ENCODE results near the gene ABCG1.

Gene ABCG1

DNA sequence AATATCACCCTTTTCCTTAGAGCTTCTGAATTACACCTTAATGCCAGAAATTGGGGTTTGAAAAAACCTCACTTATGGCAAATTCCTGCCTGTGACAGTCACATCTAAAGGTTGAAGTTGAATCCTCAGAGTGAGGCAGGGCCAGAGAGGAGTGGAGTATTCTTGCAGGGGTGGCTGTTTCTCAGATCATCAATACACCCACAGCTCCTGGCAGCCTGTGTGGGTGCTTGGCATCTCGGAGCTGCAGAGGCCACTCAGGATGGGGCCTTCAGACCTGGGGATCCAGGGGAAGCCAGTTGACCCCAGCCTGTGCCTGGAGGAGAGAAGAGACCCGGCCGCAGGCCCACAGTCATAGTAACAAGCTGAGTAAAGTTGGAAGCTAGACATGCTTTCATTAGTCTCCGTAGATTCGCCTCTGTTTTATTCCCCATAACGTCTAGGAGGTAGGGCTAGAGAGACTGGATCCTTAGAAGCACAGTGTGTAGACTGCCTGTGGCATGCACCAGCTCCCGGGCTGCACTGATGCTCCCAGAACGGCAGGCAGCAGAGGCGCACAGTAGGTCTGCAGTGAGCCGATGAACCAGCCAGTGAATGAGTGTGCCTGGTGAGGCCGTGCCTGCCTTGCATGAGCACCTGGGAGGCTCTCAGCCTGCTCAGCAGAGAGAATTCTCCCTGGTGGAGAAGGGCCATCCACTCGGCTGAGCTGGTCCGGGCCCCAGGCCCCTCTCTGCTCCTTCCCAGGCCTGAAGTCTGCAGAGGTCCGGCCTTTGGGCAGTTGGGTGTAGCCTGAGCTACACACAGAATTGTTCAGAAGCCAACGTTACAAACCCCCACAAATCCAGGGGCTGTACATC, 53.4 kb downstream of the ABCG1 start:
- DNase-seq (ENCODE audit: low spot score): no peak

DNA sequence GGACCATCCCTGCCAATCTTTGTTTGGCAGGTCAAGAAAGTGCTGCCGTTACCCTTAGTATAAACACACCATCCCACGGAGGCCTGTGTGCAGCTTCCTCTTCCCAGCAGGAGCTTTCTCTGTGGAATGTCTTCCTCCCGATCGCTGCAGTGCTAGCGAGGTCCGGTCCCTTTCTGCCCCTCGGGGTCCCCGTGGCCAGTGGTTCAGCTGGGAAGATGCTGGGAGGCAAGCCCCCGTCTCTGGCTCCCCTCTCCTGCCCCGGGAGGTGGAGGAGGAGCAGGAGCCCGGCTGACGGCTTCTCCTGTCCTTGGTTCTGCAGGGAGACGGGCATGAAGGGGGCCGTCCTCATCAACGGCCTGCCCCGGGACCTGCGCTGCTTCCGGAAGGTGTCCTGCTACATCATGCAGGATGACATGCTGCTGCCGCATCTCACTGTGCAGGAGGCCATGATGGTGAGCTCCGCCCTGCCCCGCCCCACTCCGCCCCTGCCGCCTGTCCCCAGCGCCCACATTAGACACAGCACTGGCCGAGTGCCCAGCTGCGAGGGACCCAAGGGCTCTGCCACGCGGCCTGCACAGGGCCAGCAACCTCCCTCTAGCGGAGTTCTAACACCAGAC, 54.2 kb downstream of the ABCG1 start:
- DNase-seq (ENCODE audit: low spot score): no peak

DNA sequence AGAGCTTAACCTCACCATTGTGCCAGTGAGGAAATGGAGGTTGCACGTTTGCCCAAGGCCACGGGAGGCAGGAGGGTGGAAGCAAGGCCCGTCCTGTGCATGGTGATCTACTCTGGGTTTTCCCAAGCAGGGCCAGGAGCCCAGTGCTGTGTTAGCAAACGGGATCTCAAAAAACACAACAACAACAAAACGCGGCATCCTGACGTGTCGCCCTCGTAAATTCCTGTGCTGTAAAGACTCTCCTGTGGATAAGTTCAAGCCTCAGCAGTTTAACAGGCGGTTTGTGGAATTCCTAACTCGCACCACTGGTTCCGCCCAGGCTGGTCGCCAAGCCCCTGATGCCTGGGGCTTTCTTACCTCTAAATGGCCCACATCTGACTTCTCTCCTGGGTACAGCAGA, 57.1 kb downstream of the ABCG1 start:
- no peak for DNase-seq (ENCODE audit: low spot score)

DNA sequence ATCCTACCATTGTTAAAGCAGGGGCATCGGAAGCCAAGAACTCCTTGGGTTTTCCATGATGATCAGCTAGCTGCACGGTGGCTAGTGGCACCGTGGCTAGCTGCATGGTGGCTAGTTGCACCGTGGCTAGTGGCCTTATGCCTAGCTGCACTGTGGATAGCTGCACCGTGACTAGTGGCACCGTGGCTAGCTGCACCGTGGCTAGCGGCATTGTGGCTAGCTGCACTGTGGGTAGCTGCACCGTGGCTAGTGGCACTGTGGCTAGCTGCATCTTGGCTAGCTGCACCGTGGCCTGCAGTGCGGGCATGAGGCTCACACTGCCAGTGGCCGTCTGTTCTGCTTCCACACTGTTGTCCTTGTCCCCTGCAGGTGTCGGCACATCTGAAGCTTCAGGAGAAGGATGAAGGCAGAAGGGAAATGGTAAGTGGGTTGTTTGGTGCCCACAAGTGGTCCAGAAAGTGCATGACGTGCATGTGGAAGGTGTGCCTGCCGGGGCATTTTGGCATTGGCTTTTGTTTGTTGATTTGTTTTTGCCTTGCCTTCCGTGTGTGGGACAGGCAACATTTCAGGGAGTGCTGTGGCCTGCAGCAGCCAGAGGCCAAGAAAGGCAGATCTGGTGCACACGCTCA, 57.7 kb downstream of the ABCG1 start:
- DNase-seq (ENCODE audit: low spot score): no peak

DNA sequence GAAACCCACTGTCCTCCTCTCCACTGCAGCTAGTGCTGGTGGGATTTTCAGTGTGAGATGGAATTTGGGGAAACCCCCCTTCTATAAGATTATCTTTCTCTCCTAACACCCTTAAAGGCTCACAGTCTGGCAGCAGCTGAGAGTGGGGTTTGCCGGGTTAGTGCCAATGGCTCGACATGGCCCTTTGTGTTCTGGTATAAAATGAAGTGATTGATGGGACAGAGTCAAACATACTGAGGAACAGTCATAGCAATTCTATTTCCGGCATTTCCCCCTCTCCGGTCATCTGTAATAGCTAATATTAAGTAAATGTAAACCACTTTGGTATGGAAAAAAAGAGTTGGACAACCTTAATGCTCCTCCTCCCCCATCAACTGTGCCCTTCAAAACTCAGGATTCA, 58.7 kb downstream of the ABCG1 start:
- DNase-seq (ENCODE audit: low spot score): no peak

DNA sequence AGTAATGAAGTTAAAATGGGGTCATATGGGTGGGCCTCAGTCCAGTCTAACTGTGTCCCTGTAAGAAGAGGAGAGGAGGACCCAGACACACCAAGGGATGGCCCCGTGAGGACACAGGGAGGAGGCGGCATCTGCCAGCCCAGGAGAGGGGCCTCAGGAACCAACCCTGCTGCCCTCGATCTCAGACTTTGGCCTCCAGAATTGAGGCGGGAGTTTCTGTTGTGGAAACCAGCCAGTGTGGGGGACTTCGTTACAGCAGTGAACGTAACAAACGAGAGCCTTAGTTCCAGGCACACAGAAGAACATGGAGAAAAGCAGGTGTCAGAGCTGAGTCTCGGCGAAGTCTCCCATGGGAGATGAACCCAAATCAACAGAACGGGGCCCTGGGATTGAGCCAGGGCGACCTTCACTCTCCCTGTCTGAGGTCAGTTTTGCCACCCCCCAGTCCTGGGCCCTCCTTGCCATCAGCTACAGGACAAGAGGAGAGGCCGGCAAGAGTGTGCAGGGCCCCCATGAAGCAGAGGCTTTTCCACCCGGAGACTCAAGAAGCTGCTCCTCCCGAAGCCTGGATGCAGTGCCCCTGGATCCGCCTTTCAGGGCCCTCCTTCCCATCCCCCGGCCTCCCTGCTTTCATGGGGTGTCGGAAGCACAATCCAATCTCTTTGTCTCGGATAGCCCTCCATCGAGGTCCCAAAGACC, 59.7 kb downstream of the ABCG1 start:
- DNase-seq (ENCODE audit: low spot score): no peak

DNA sequence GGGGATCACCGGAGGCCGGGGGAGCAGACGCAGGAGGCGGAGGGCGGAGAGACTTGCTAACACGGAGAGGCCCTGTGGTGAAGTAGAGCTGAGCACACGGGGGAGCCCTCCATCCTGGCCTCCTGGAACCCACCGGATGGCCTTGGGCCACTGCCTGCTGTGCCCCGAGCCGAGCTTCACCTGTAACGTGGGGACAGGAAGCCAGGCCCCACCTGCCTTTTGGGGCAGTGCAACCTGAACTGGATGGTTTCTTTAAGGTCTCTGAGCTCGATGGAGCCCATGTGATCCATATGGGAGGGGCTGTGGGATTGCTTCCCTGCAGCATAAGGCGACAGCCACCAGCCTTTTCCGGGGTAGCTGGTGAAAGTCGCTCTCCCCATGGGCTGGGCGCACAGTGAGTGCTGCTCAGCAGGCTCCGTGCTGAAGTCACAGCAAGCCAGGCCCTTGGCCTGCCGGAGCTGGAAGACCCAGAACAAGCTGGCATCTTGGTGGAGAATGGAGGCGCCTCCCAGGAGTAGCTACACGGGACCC, 60.5 kb downstream of the ABCG1 start:
- no peak for DNase-seq (ENCODE audit: low spot score)

DNA sequence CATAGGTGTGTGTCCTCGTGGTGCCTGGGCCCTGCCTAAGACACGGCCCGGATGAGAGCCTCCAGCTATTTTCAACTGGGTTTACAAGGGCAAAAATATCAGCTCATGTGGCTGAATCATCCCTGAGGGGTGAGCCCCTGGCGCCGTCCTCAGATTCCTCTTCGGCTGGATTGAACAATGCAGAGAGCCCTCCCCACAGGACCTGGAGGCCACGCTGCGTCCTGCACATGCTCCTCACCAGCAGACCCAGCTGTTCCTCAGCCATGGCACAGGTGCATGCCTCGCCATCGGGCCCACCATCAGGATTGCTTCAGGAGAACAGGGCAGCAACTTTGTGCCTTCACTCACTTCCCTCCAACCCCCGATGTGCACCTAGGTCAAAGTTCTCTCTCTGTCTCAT, 60.9 kb downstream of the ABCG1 start:
- DNase-seq (ENCODE audit: low spot score): no peak

DNA sequence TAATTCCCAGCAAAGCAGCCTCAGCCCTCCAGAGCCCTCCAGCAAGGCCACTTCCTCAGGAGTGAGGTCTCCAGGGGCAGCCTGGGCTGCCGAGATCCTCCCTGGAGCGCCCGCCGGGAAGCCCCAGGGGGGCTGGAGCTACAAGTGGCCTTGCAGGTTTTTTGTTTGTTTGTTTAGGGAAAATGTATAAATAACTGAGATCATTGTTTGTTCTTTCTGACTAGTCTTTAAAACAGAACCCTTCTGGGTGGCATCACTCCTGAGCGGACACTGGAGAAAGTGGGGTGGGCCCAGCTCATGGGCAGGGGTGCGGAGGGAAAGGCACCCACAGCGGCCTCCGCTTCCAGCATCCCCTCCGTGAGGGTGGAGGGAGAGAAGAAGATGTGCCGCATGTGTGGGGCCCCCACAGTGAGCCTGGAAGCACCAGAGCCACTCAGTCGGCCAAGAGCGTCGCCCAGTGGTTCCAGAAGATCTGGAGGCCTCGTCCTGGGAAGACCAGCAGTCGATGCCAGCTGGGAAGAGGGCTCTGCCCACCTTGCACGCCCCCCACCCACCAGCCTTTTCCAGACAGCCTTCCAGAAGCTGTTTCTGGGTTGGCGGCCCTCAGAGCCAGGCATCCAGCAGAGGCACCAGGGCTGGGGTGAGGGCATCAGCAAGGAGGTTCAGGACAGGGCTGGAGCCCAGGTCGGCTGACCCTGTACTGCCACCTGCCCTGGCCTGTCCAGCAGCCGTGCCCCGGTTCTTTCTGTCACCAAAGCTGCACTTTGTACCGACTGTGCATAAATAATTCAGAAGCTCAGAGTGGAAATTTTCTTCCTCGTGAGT, 61.6 kb downstream of the ABCG1 start:
- DNase-seq (ENCODE audit: low spot score): no peak

DNA sequence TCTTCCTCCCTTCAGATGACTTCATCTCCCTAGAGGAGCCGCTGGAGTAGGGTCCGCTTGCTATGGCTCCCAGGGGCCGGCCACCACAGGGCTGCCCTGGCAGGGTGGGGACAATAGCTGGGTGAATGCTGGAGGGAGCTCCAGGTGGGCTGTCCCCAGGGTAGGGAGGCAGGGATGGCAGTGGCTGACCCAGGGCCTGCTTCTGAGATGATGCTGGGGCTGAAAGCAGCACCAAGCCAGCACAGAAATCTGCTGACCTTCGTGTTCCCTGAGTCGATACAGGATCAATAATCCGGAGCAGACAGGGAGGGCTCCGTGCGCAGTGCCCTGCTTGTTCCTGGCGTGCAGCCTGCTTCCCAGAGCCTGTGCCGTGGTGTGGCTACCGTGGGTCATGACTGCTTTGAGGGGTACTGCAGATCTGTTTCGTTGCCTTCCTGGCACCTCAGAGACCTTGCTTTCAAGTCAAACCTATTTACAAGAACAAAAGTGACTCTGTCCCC, 62.3 kb downstream of the ABCG1 start:
- no peak for DNase-seq (ENCODE audit: low spot score)

DNA sequence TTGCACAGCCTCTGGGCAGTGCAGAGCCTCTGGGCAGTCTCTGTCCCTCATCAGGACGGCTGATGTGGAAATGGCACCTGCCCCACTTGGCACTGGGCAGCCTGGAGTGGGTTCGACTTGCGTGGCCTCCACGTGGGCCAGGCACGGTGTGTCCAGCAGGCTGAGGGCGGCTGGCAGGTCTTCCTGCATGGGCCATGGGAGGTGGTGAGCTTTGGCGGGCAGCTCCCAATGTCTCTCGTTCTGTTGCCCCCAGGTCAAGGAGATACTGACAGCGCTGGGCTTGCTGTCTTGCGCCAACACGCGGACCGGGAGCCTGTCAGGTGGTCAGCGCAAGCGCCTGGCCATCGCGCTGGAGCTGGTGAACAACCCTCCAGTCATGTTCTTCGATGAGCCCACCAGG, 63.1 kb downstream of the ABCG1 start:
- no peak for DNase-seq (ENCODE audit: low spot score)

DNA sequence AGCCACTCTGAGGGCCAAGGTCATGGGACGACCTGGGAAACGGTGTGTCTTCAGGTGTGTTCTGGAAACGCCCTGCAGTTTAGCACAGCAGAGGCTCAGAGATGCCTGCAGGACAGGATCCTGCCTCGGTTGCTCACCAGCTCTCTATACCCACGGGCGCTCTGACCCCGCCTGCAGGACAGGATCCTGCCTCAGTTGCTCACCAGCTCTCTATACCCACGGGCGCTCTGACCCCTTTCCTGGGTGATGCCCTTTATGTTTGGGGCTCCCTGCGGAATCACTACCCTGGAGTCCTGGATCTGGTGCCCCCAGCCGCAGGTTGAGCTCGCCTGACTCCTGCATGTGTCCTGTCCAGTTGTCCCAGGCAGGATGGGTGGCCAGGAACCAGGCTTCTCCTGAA, 63.8 kb downstream of the ABCG1 start:
- DNase-seq (ENCODE audit: low spot score): no peak

DNA sequence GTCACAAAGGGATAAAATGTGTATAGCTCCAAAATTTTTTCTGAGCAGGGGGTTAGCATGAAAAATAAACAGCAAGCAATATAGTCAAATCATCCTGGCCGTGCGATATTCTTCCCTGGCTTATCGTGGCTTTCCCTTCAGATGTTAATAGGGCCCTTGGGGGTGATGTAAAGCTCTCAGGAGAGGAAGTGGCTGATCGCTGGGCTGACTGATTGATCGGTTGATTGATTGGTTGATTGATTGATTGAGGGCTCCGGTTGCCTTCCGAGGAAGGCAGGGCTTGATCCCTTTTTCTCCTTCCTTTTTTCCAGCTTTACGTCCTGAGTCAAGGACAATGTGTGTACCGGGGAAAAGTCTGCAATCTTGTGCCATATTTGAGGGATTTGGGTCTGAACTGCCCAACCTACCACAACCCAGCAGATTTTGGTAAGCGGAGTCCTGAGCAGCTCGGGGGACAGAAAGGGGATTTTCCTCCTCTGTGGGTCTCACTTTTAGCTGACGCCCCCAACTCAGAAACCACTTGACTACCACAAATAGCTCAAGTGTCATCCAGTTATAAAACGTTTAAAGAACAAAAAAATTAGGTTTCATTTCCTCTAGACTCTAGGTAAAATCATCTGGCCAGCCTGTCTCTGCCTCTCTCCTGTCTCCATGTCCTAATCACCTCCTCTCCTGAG, 66.8 kb downstream of the ABCG1 start:
- DNase-seq (ENCODE audit: low spot score): no peak

DNA sequence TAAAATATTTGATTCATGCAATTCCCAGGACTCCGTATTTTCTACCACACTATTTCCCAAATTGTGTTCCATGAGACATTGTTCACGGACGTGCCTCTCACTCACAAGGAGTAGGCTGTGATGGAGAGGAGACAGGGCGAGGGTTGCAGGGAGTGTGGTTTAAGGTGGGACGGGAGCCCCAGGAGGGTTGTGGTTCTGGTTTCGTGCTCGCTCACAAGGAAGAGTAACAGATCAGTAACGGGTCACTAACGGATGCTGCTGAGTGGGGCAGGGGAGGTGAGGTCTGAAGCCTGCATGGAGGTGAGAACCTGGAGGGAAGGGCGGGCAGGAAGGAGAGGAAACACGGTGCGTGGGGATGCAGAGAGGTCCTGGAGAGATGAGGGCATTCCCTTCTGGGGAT, 67.5 kb downstream of the ABCG1 start:
- DNase-seq (ENCODE audit: low spot score): no peak

DNA sequence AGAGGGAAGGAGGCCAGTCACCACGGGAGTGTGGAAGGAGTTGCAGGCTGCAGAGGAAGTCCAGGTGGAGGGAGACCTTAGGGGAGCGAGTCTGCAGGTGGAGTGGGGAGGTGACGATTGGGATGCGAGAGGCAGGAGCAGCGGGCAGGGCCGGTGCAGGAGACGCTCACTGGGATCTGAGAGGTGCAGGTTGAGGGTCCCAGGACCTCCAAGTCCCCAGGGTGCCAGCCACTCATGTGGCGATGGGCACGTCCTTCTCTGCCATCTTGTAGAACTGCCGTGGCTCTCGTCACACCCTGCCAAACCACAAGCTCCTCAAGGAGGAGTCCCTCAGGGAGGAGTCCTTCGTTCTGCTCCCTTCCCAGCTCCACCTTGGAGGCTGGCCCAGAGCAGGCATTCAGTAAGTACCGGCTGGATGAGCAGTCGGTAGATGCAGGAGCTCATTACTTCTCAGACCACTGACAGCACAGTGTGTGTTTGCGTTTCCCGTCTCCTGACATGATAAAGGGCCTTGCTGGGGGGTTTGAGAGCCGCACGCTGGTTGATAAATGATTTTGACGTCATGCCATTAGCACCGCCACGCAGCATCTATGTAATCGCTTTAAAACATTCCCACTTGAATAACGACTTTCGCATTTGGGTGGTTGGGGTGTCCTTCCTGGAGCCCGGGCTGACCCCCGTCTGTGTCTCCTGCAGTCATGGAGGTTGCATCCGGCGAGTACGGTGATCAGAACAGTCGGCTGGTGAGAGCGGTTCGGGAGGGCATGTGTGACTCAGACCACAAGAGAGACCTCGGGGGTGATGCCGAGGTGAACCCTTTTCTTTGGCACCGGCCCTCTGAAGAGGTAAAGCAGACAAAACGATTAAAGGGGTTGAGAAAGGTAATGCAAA, 68.5 kb downstream of the ABCG1 start:
- DNase-seq (ENCODE audit: low spot score): no peak

DNA sequence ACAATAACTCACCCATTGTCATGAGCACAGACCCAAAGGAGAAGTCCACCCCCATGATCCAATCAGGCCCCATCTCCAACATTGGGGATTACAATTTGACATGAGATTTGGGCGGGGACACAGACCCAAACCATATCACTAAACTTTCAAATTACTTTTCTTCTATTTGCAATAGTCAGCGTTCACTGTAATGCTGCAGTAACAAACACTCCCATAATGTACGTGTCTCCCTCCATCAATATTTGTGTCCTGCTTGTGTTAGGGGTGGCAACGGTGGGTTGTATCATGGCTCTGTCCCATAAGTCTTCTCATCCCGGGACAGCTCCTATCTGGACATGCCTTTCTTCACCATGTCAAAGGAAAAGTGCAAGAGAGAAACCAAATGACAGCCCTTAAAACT, 70.0 kb downstream of the ABCG1 start:
- DNase-seq (ENCODE audit: low spot score): no peak

DNA sequence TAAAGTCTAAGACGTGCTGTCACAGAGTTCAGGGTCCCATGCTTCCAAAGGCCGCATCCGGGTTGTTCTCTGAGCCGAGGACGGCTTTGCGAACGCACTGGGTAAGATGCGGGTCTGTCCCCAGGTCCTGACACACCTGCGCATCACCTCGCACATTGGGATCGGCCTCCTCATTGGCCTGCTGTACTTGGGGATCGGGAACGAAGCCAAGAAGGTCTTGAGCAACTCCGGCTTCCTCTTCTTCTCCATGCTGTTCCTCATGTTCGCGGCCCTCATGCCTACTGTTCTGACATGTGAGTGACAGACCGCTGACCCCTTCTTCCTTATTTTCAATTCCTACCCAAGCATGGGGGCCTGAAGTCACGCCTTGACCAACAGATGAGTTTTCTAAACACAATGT, 71.0 kb downstream of the ABCG1 start:
- DNase-seq (ENCODE audit: low spot score): no peak

DNA sequence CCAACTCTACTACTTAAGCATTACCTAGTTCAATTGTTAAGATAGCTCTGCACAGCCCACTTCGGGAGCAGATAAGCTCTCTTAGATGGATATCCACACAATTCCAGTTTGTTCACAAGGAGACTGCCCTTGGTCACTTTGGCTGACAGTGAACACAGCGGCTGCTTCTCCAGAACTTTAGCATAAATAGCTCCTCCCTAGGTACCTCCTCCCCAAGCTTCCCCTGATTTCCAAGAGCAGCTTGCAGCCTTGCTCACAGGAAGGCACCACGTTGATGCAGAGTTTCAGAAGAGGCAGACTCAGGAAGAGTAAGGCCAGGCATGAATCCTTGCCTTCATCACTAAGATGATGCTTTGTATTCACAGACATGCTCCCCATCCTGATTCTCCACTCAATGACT, 71.6 kb downstream of the ABCG1 start:
- no peak for DNase-seq (ENCODE audit: low spot score)

DNA sequence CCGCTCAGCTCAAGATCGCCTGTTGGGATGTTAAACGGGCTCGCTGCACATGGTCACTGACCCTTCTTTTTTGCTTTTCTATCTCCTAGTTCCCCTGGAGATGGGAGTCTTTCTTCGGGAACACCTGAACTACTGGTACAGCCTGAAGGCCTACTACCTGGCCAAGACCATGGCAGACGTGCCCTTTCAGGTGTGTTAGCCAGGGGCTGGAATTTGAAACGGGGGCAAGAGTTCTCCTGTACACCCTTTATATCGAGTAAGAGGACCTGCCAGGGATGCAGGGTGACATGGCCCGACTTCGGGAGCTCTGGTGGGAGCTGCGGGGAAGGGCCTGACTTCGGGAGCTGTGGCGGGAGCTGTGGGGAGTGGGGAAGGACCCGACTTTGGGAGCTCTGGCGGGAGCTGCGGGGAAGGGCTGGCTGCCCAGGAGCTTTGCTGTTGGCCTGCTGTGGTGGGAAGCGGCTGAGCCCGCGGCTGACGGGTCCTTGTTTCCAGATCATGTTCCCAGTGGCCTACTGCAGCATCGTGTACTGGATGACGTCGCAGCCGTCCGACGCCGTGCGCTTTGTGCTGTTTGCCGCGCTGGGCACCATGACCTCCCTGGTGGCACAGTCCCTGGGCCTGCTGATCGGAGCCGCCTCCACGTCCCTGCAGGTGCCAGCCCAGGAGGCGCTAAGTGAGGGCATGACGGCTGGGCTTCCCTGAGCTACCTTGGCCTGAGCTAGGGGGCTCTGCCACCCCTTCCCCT, 72.2 kb downstream of the ABCG1 start:
- no peak for DNase-seq (ENCODE audit: low spot score)

Data from COLO829 (cell line).